MCF 10A (cell line): ENCODE results near the gene FABP7. TPM values are rescaled to one million over a fixed set of nuclear protein-coding genes. Genes with fewer than 3 reads are reported as not detected.
A peak's percentile ranks its signal among the peaks of the same experiment; 100 is the strongest.

ENCODE experiments used
- BruUV-seq: library from RNA; stranded (reverse); fragments of 400-500 nt; replicated peaks from 2 replicates; lab custom pipeline; 2021; lab: Mats Ljungman, UMichigan
- CTCF ChIA-PET: fragments of 300-600 bp; sonication (Branson Sonifier 250); formaldehyde crosslinking; extraction: SDS; loops from one replicate; lab custom pipeline; 2021; ENCODE audit warnings: antibody characterized with exemption, inconsistent platforms; lab: Yijun Ruan, JAX
- POLR2A ChIA-PET: fragments of 300-600, 350-650 bp; sonication (Branson Sonifier 250); formaldehyde crosslinking; extraction: SDS; loops from one replicate; lab custom pipeline; 2020; ENCODE audit warnings: antibody characterized with exemption, inconsistent platforms; lab: Yijun Ruan, JAX
- DNase-seq: peaks from one replicate; pipeline ENCODE4 v3.0.0-alpha.2; 2018; ENCODE audit not compliant: unreplicated experiment
- H3K27ac Mint-ChIP-seq: one replicate; pipeline ENCODE4 v1.8.0; 2022; ENCODE audit warnings: mild to moderate bottlenecking, low read depth, mixed read lengths; ENCODE audit not compliant: unreplicated experiment
- H3K27me3 Mint-ChIP-seq: one replicate; pipeline ENCODE4 v1.8.0; 2022; ENCODE audit warnings: mixed read lengths; ENCODE audit not compliant: insufficient read depth, unreplicated experiment
- H3K36me3 Mint-ChIP-seq: one replicate; pipeline ENCODE4 v1.8.0; 2022; ENCODE audit warnings: mild to moderate bottlenecking, moderate library complexity, mixed read lengths; ENCODE audit not compliant: insufficient read depth, unreplicated experiment
- H3K4me1 Mint-ChIP-seq: one replicate; pipeline ENCODE4 v1.8.0; 2022; ENCODE audit warnings: mixed read lengths; ENCODE audit not compliant: insufficient read depth, unreplicated experiment
- H3K4me3 Mint-ChIP-seq: one replicate; pipeline ENCODE4 v1.8.0; 2022; ENCODE audit warnings: mild to moderate bottlenecking, moderate library complexity, mixed read lengths; ENCODE audit not compliant: unreplicated experiment
- H3K9me3 Mint-ChIP-seq: one replicate; pipeline ENCODE4 v1.8.0; 2022; ENCODE audit warnings: mixed read lengths; ENCODE audit not compliant: unreplicated experiment
- CTCF ChIP-seq: fragments of 200-600 bp; IDR thresholded peaks from one replicate; pipeline ENCODE4 v1.8.0; 2022; ENCODE audit warnings: antibody characterized with exemption, mild to moderate bottlenecking; ENCODE audit not compliant: unreplicated experiment
- intact Hi-C: fragments of 100-400 bp; cut with micrococcal nuclease; formaldehyde crosslinking; loops from 2 replicates; pipeline ENCODE4 v1.14.1; 2022
- total RNA-seq: library from RNA; stranded (reverse); gene quantifications from 2 replicates; pipeline ENCODE4 v1.2.3, GENCODE V29; 2022

The FABP7 gene
- total RNA-seq, 1 experiment from 2014 or later, result not detected

GRCh38 chr6:122770835-122771601, 8.5 kb upstream of the FABP7 start:
- H3K4me3 Mint-ChIP-seq, result no peak overlapping the region
- no peaks in the 10 kb centered on the region for H3K27me3 Mint-ChIP-seq
- no peaks in the 10 kb centered on the region for H3K36me3 Mint-ChIP-seq
- peak; percentile 11 for TF ChIP-seq CTCF
- no peaks in the 10 kb centered on the region for H3K9me3 Mint-ChIP-seq
- peak; percentile 44 for DNase-seq
- no peak overlapping the region for H3K27ac Mint-ChIP-seq
- POLR2A ChIA-PET, result interaction anchor here (0.9 to 1.2 kb wide), 5 partner anchors 18 to 68 kb away, joined by 3 to 17 read pairs (median 4); partner anchors contain the start of gene SMPDL3A
- H3K4me1 Mint-ChIP-seq, result peaks cover 6% of the 10 kb centered on the region
- intact Hi-C loops, result loop anchor here (1.0 kb wide), 1 partner anchor 68 kb away; no protein-coding TSS in a partner anchor
- CTCF ChIA-PET, result interaction anchor here (0.5 to 3.2 kb wide), 15 partner anchors 9 to 548 kb away, joined by 3 to 28 read pairs (median 4); partner anchors contain the start of genes FABP7 and SMPDL3A
- no TSS peak for BruUV-seq

- Mint-ChIP-seq H3K9me3 (no peaks in the 10 kb centered on the region), H3K27ac (no peak overlapping the region), H3K4me3 (no peak overlapping the region), H3K36me3 (no peaks in the 10 kb centered on the region), H3K4me1 (peaks cover 6% of the 10 kb centered on the region), H3K27me3 (no peaks in the 10 kb centered on the region)
- intact Hi-C loops, result no loop called here
- no peak for DNase-seq
- no peak for TF ChIP-seq CTCF
- BruUV-seq, result no TSS peak
- CTCF ChIA-PET, result interaction anchor here (0.7 to 1.2 kb wide), 4 partner anchors 17 to 66 kb away, joined by 3 to 4 read pairs (median 4); no protein-coding TSS in a partner anchor
- POLR2A ChIA-PET, result interaction anchor here (0.7 kb wide), 1 partner anchor 26 kb away, joined by 3 read pairs; no protein-coding TSS in a partner anchor
Observed at GRCh38 chr6:122772724-122773415, 6.6 kb upstream of the FABP7 start.

GRCh38 chr6:122775975-122776374, 3.5 kb upstream of the FABP7 start:
- ChIA-PET POLR2A (interaction anchor here (1.5 kb wide), 1 partner anchor 13 kb away, joined by 5 read pairs; the partner anchor contains the start of gene SMPDL3A), CTCF (interaction anchor here (0.7 to 1.5 kb wide), 2 partner anchors 13 to 260 kb away, joined by 4 to 11 read pairs; partner anchors contain the start of gene SMPDL3A)
- Mint-ChIP-seq H3K27ac (no peak overlapping the region), H3K4me3 (no peak overlapping the region), H3K36me3 (no peaks in the 10 kb centered on the region), H3K9me3 (no peaks in the 10 kb centered on the region), H3K4me1 (peaks cover under 1% of the 10 kb centered on the region), H3K27me3 (no peaks in the 10 kb centered on the region)
- no peak for DNase-seq
- TF ChIP-seq CTCF, result no peak
- intact Hi-C loops, result no loop called here
- no TSS peak for BruUV-seq

GRCh38 chr6:122778302-122778701, 1.2 kb upstream of the FABP7 start:
- BruUV-seq, result no TSS peak
- no peaks in the 10 kb centered on the region for H3K9me3 Mint-ChIP-seq
- H3K36me3 Mint-ChIP-seq, result no peaks in the 10 kb centered on the region
- H3K4me1 Mint-ChIP-seq, result no peaks in the 10 kb centered on the region
- ChIA-PET POLR2A (interaction anchor here (0.7 kb wide), 1 partner anchor 10 kb away, joined by 3 read pairs; the partner anchor contains the start of gene SMPDL3A), CTCF (interaction anchor here (0.7 to 2.1 kb wide), 3 partner anchors 11 to 47 kb away, joined by 3 to 5 read pairs (median 3); partner anchors contain the start of gene SMPDL3A)
- no peak overlapping the region for H3K4me3 Mint-ChIP-seq
- H3K27ac Mint-ChIP-seq, result no peak overlapping the region
- DNase-seq, result no peak
- no peak for TF ChIP-seq CTCF
- intact Hi-C loops, result no loop called here
- no peaks in the 10 kb centered on the region for H3K27me3 Mint-ChIP-seq
